ENCODE results near the gene DPP9. TPM values are rescaled to one million over a fixed set of nuclear protein-coding genes. Genes with fewer than 3 reads are reported as not detected.

Gene DPP9
- total and polyA plus RNA-seq, 2 of the 8 experiments (the other 6 are each of a cell fraction or from before 2014, with no cell fraction given): 11.6 to 40.7 TPM

DNA sequence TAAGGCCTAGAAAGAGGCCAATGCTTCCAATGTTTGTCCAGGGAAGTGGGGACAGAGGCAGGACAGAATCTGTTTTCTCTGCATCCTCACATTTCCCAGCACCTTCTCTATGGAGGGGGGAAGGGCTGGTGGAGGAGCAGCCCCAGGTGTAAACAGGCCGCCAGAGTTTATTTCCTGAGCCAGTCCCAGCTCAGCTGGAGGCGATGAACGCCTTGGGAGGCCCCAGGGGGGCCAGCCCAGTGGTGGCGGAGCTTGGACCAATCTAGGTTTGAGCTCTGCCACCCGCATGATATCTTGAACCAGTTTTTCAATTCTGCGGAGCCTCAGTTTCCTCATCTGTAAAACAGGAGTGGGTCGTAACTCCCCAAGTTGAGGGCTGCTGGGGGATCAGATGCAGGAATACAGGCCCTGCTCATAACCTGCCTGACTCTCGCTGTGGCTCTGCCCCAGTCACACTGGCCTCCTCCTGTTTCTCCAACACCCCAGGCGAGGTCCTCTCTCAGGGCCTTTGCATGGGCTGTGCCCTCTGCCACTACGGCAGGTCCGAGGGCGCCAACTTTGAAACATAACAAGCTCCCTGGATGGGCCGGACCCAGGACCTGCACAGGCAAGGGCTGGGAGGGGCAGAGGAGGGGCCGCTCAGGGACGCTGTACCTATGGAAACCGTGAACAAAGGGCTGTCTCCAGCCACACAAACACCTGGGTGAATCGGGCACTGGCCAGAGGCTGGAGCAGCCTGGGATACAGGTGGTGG lies 83.2 kb downstream of the DPP9 start:
- no peak overlapping the region for H3K4ac ChIP-seq (replicated peaks; ENCODE audit: insufficient read length, low read depth, low read length)
- no peak overlapping the region for H2AFZ ChIP-seq (ENCODE audit: low read length)
- H2BK120ac ChIP-seq (replicated peaks; ENCODE audit: low read depth, low read length): no peak overlapping the region
- FAIRE-seq (no peak), DNase-seq (ENCODE audit: low read depth in 1 of 2, low spot score in 2 of 2) (no peak)
- H2BK15ac ChIP-seq (ENCODE audit: low read length): no peak overlapping the region
- H3K56ac ChIP-seq (replicated peaks; ENCODE audit: insufficient read length, low read depth, low read length): no peak overlapping the region
- H3K27ac ChIP-seq (ENCODE audit: low read depth, low read length): no peak overlapping the region
- H3K79me2 ChIP-seq (ENCODE audit: control insufficient read depth in 1 of 2, insufficient read depth in 2 of 2, low read length in 2 of 2): no peaks in the 10 kb centered on the region
- H3K4me2 ChIP-seq (ENCODE audit: insufficient read depth in 1 of 2, low read depth in 2 of 2, low read length in 2 of 2): peak overlapping the region; percentile 68 to 75; a peak in 3 of 4 replicates
- H2BK12ac ChIP-seq (ENCODE audit: low read depth, low read length): 0 out of 2 replicates have a peak overlapping the region, but pooled peaks have one; percentile 23
- H3K23ac ChIP-seq (ENCODE audit: insufficient read length): no peak overlapping the region
- no peak overlapping the region for H3K14ac ChIP-seq (ENCODE audit: insufficient read length)
- H2BK20ac ChIP-seq (ENCODE audit: low read length): no peak overlapping the region
- no peaks in the 10 kb centered on the region for H3K36me3 ChIP-seq (ENCODE audit: control insufficient read depth in 2 of 4, insufficient read depth in 4 of 4, low read length in 3 of 4)
- TF ChIP-seq KDM1A (IDR thresholded peaks at IDR 0.05; ENCODE audit: borderline replicate concordance, low read length) (peak; percentile 6; the same call in 1 of the 2 replicates), CEBPB (IDR thresholded peaks at IDR 0.05; ENCODE audit: low read depth, low read length) (no peak), ATF3 (IDR thresholded peaks at IDR 0.05; ENCODE audit: insufficient read depth, low read depth, low read length) (no peak)
- H3K9me3 ChIP-seq (ENCODE audit: insufficient read depth in 2 of 2, low read depth in 1 of 2, low read length in 1 of 2): no peaks in the 10 kb centered on the region
- H3K27me3 ChIP-seq (replicated peaks in 1 of 4; ENCODE audit: control insufficient read depth in 3 of 4, extremely low read depth in 1 of 4, insufficient read depth in 3 of 4, low read length in 3 of 4): peaks cover 0 to 13% (median 10%) of the 10 kb centered on the region in 4 experiments; a peak in 5 of 7 replicates
- no peak overlapping the region for H3K9ac ChIP-seq (replicated peaks in 1 of 4; ENCODE audit: extremely low read depth in 1 of 4, low read depth in 3 of 4, low read length in 3 of 4)
- H3K4me1 ChIP-seq (replicated peaks in 1 of 4; ENCODE audit: control insufficient read depth in 3 of 4, insufficient read depth in 4 of 4, low read length in 3 of 4): peaks cover 0 to 10% (median 6%) of the 10 kb centered on the region in 4 experiments; a peak in 3 of 7 replicates
- H4K91ac ChIP-seq (replicated peaks; ENCODE audit: insufficient read length, low read length): no peak overlapping the region
- peaks cover 11% of the 10 kb centered on the region; the same call in 1 of the 2 replicates for H3K23me2 ChIP-seq (ENCODE audit: low read depth, low read length)
- no peak overlapping the region for H3K18ac ChIP-seq (ENCODE audit: extremely low read depth, low read length)
- 84% methylated on average over 17 of the region's 17 CpGs; no CpG with 5 or more reads in 1 of the 2 experiments for WGBS, 2 experiments (ENCODE audit: extremely low coverage in 1 of 2, insufficient coverage in 1 of 2, insufficient read length in 1 of 2, insufficient replicate concordance in 2 of 2, low coverage in 1 of 2, low lambda C conversion rate in 2 of 2, missing lambda C conversion rate in 1 of 2)
- H4K5ac ChIP-seq (ENCODE audit: insufficient read length, low read depth, low read length): no peak overlapping the region
- no peak overlapping the region for H4K8ac ChIP-seq (ENCODE audit: extremely low read depth, insufficient read depth, low read length)
- peak overlapping the region in 3 of 4 experiments; percentile 54 to 69 (median 61); a peak in 5 of 8 replicates for H3K4me3 ChIP-seq (ENCODE audit: extremely low read depth in 1 of 4, insufficient read depth in 2 of 4, low read depth in 3 of 4, low read length in 4 of 4)
- ChIA-PET POLR2A (ENCODE audit: partially characterized antibody) (interaction anchor here (0.8 to 1.8 kb wide), 4 partner anchors 8 to 74 kb away, joined by 3 to 6 read pairs (median 4); no protein-coding TSS in a partner anchor), CTCF (ENCODE audit: partially characterized antibody) (interaction anchor here (0.7 to 1.7 kb wide), 10 partner anchors 8 to 105 kb away, joined by 3 to 5 read pairs (median 3); partner anchors contain the start of gene PLIN5)
- H3K79me1 ChIP-seq (ENCODE audit: low read depth, low read length): peaks cover 6% of the 10 kb centered on the region; the same call in 1 of the 2 replicates
- peaks cover 0 to 3% of the 10 kb centered on the region in 2 experiments for H4K20me1 ChIP-seq (replicated peaks in 1 of 2; ENCODE audit: control insufficient read depth in 1 of 2, insufficient read depth in 2 of 2, low read length in 2 of 2)
- H2BK5ac ChIP-seq (ENCODE audit: low read depth, low read length): no peak overlapping the region
- H2AK5ac ChIP-seq (ENCODE audit: low read depth, low read length): no peak overlapping the region
